ENCODE data around the gene AHI1.
A peak's percentile ranks its signal among the peaks of the same experiment; 100 is the strongest.
"Not testable (repeated sequence)": the region's sequence is repeated elsewhere in the genome, so short reads cannot be mapped to it uniquely, and the experiment has no call there.

AHI1 gene

GRCh38 chr6:135505648-135506047 lies 8.1 kb upstream of the AHI1 start:
- DNase-seq (ENCODE audit: low read depth in 2 of 2): no peak

- no peak for DNase-seq (ENCODE audit: low read depth in 2 of 2)
Measured at GRCh38 chr6:135505222-135505621, 7.7 kb upstream of the AHI1 start.

- no peak for DNase-seq (ENCODE audit: low read depth in 2 of 2)
Measured at GRCh38 chr6:135504734-135505133, 7.2 kb upstream of the AHI1 start.

GRCh38 chr6:135503703-135504475 lies 6.3 kb upstream of the AHI1 start:
- no peak for DNase-seq (ENCODE audit: low read depth in 2 of 2)

GRCh38 chr6:135499441-135500340 lies 2.2 kb upstream of the AHI1 start:
- DNase-seq (ENCODE audit: low read depth in 2 of 2): no peak

- peak; percentile 32 to 69 for DNase-seq (ENCODE audit: low read depth in 2 of 2)
Measured at GRCh38 chr6:135498185-135498841, 773 bp upstream of the AHI1 start.

- DNase-seq (ENCODE audit: low read depth in 2 of 2): no peak
Measured at GRCh38 chr6:135496800-135497411, 634 bp downstream of the AHI1 start.

GRCh38 chr6:135493218-135493961 lies 4.2 kb downstream of the AHI1 start:
- DNase-seq (ENCODE audit: low read depth in 2 of 2): no peak

GRCh38 chr6:135490381-135490780 lies 7.2 kb downstream of the AHI1 start:
- no peak for DNase-seq (ENCODE audit: low read depth in 2 of 2)

- no peak for DNase-seq (ENCODE audit: low read depth in 2 of 2)
Measured at GRCh38 chr6:135488023-135488422, 9.5 kb downstream of the AHI1 start.

GRCh38 chr6:135483903-135484302 lies 13.6 kb downstream of the AHI1 start:
- DNase-seq (ENCODE audit: low read depth in 2 of 2): not testable (repeated sequence)

- no peak for DNase-seq (ENCODE audit: low read depth in 2 of 2)
Measured at GRCh38 chr6:135481783-135482369, 15.7 kb downstream of the AHI1 start.

- DNase-seq (ENCODE audit: low read depth in 2 of 2): no peak
Measured at GRCh38 chr6:135479601-135480000, 17.9 kb downstream of the AHI1 start.

GRCh38 chr6:135478626-135479025 lies 18.9 kb downstream of the AHI1 start:
- no peak for DNase-seq (ENCODE audit: low read depth in 2 of 2)

- DNase-seq (ENCODE audit: low read depth in 2 of 2): no peak
Measured at GRCh38 chr6:135475292-135475886, 22.2 kb downstream of the AHI1 start.

GRCh38 chr6:135474362-135474761 lies 23.2 kb downstream of the AHI1 start:
- no peak for DNase-seq (ENCODE audit: low read depth in 2 of 2)

- DNase-seq (ENCODE audit: low read depth in 2 of 2): no peak
Measured at GRCh38 chr6:135465903-135466302, 31.6 kb downstream of the AHI1 start.

- no peak for DNase-seq (ENCODE audit: low read depth in 2 of 2)
Measured at GRCh38 chr6:135465307-135465706, 32.2 kb downstream of the AHI1 start.

- DNase-seq (ENCODE audit: low read depth in 2 of 2): no peak
Measured at GRCh38 chr6:135464634-135465033, 32.9 kb downstream of the AHI1 start.

- DNase-seq (ENCODE audit: low read depth in 2 of 2): no peak
Measured at GRCh38 chr6:135461208-135461607, 36.3 kb downstream of the AHI1 start.

All from stimulated activated CD4-positive, alpha-beta T cell treated with anti-CD3 and anti-CD28 coated beads, Interleukin-4, amount 100 ng/mL, for 48 hours (primary cell).